ENCODE results near the gene PEX7. TPM values are rescaled to one million over a fixed set of nuclear protein-coding genes. Genes with fewer than 3 reads are reported as not detected.
A peak's percentile ranks its signal among the peaks of the same experiment; 100 is the strongest.

The PEX7 gene
- 6.6 TPM for polyA plus RNA-seq (2013, experiment 1 of 4)
- 6.9 TPM for polyA plus RNA-seq (2013, experiment 2 of 4)
- 8.2 TPM for polyA plus RNA-seq (2013, experiment 3 of 4)
- polyA plus RNA-seq (2013, experiment 4 of 4), result 6.6 TPM

DNA sequence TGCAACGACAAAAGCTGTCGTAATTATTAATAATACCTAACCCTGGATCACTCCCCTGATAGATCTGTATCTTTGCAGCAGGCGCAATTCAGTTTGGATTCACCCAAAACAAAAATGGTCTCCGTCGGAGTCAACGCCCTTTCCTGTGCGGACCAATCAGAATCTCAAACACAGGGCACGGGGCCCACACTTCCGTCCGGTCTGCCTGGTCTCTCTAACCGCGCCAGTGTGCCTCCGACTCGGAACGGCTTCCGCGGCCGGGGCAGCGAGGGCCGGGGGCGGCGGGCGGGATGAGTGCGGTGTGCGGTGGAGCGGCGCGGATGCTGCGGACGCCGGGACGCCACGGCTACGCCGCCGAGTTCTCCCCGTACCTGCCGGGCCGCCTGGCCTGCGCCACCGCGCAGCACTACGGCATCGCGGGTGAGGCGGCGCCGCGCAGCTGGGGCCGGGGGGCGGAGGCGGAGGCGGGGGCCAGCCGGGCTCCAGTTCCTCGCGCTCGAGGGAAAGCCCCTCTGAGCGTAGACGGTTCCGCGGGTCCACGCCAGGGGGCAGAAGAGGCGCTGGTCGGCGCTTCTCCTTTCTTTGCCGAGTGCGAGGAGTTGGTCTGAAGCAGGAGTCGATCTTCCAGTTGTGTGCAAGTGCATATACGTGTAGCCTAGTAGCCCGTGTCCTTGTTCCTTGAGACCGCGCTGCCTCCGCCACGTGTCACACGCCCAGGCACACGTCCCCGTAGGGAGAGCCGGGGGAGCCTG is at the start of gene PEX7:
Gene PEX7, plus strand, starts transcription at position 217 of the 752 bp plus-strand sequence. Its CDS starts 74 bp downstream, at position 291.
- H3K4me1 ChIP-seq (ENCODE audit: control insufficient read depth, insufficient read depth, low read length), result no peaks in the 10 kb centered on the region
- H3K27me3 ChIP-seq (ENCODE audit: control insufficient read depth, insufficient read depth, low read length, poor library complexity, severe bottlenecking), result peaks cover 9% of the 10 kb centered on the region
- no peaks in the 10 kb centered on the region for H3K9me3 ChIP-seq (ENCODE audit: control insufficient read depth, low read length)
- H3K27ac ChIP-seq (ENCODE audit: insufficient read depth, low read depth, low read length, poor library complexity, severe bottlenecking), result peak within 1 kb of the TSS; percentile 76
- H3K36me3 ChIP-seq (ENCODE audit: control insufficient read depth, insufficient read depth, low read length), result peaks cover 8% of the 10 kb centered on the region
- WGBS, 2 experiments, result 5 to 6% methylated on average over 78 of the region's 78 CpGs
- peak within 1 kb of the TSS; percentile 60 for H3K4me3 ChIP-seq (ENCODE audit: insufficient read depth, low read depth, low read length)

DNA sequence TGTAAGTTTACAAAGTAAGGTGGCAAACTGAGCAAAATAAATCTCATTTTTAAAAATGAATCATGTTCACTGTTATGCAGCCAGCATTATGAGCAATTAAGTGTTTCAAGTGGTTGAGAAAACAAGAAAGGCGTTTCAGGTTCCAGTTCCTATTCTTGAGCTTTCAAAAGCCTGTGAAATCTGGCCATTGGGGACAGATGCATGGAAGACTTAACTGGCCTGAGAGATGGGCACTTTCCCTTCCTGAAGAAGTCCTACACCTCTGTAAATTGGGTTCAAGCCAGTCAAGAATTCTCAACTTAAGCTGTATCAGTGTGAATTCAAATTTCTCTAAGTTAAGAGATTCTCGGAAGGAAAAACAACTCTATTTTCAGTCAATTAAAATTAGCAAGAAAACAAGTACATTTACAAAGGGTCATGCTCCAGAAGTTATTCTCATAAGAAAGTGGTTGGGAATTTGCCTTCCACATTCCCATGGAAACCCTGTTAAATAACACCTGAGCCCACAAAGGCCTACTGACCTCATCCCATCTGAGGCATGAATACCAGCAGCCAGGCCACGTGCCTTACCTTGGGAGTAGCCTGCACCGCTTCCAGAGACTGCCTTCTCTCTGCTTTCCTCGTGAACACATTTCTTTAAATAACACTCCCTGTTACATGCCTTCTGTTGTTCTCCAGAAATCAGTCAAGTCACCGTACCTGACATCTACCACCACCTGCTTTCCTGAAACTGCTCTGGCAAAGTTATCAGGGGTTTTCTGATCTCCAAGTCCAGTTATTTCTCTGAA is 49.5 kb upstream of the PEX7 start:
- WGBS, 2 experiments, result 85 to 86% methylated on average over 6 of the region's 6 CpGs
- no peak overlapping the region for H3K27ac ChIP-seq (ENCODE audit: insufficient read depth, low read depth, low read length, poor library complexity, severe bottlenecking)

GRCh38 chr6:136773473-136773796 is 49.0 kb upstream of the PEX7 start:
- no peaks in the 10 kb centered on the region for H3K36me3 ChIP-seq (ENCODE audit: control insufficient read depth, insufficient read depth, low read length)
- no peaks in the 10 kb centered on the region for H3K9me3 ChIP-seq (ENCODE audit: control insufficient read depth, low read length)
- H3K4me3 ChIP-seq (ENCODE audit: insufficient read depth, low read depth, low read length), result no peak overlapping the region
- WGBS, 2 experiments, result 86 to 99% methylated on average over 4 of the region's 4 CpGs
- H3K27me3 ChIP-seq (ENCODE audit: control insufficient read depth, insufficient read depth, low read length, poor library complexity, severe bottlenecking), result no peaks in the 10 kb centered on the region
- no peaks in the 10 kb centered on the region for H3K4me1 ChIP-seq (ENCODE audit: control insufficient read depth, insufficient read depth, low read length)
- no peak overlapping the region for H3K27ac ChIP-seq (ENCODE audit: insufficient read depth, low read depth, low read length, poor library complexity, severe bottlenecking)

More for the DNA sequence above, 49.5 kb upstream of the PEX7 start:
- H3K27me3 ChIP-seq (ENCODE audit: control insufficient read depth, insufficient read depth, low read length, poor library complexity, severe bottlenecking), result no peaks in the 10 kb centered on the region
- H3K36me3 ChIP-seq (ENCODE audit: control insufficient read depth, insufficient read depth, low read length), result no peaks in the 10 kb centered on the region
- no peaks in the 10 kb centered on the region for H3K9me3 ChIP-seq (ENCODE audit: control insufficient read depth, low read length)
- no peaks in the 10 kb centered on the region for H3K4me1 ChIP-seq (ENCODE audit: control insufficient read depth, insufficient read depth, low read length)
- no peak overlapping the region for H3K4me3 ChIP-seq (ENCODE audit: insufficient read depth, low read depth, low read length)

DNA sequence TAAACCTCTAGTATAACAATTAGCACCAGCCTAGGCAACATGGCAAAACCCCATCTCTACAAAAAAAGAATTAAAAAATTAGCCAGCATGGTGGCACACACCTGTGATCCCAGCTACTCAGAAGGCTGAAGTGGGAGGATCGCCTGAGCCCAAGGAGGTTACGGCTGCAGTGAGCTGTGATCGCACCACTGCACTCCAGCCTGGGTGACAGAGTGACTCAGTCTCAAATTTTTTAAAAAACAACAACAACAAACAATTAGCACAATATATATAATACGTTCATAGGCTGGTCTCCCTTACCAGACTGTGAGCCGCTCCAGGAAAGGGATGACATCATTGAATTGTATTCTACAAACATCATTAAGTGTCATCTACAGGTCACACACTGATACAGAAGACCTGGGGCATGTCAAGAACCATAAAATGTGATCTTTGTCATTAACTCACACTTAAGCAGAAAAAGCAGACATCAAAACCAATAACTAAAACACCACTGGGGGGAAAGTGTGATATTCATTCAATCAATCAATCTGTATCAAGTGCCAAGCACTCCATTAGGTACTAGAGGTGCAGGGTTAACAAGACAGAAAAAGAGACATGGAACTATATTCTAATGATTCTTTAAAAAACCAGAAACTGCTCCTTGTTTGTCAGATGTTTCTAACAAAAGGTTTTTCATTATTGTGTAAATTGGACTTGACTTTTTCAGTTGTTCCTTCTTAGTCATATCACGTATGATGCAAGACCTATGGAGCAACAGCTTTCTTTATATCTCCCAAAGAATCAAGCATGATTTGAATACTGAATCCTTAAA is 48.0 kb upstream of the PEX7 start:
- H3K4me1 ChIP-seq (ENCODE audit: control insufficient read depth, insufficient read depth, low read length), result no peaks in the 10 kb centered on the region
- no peaks in the 10 kb centered on the region for H3K9me3 ChIP-seq (ENCODE audit: control insufficient read depth, low read length)
- H3K27me3 ChIP-seq (ENCODE audit: control insufficient read depth, insufficient read depth, low read length, poor library complexity, severe bottlenecking), result no peaks in the 10 kb centered on the region
- no peak overlapping the region for H3K4me3 ChIP-seq (ENCODE audit: insufficient read depth, low read depth, low read length)
- no peaks in the 10 kb centered on the region for H3K36me3 ChIP-seq (ENCODE audit: control insufficient read depth, insufficient read depth, low read length)
- no peak overlapping the region for H3K27ac ChIP-seq (ENCODE audit: insufficient read depth, low read depth, low read length, poor library complexity, severe bottlenecking)
- 91 to 95% methylated on average over 5 of the region's 6 CpGs for WGBS, 2 experiments

GRCh38 chr6:136775081-136775480 is 47.3 kb upstream of the PEX7 start:
- no peak overlapping the region for H3K27ac ChIP-seq (ENCODE audit: insufficient read depth, low read depth, low read length, poor library complexity, severe bottlenecking)

DNA sequence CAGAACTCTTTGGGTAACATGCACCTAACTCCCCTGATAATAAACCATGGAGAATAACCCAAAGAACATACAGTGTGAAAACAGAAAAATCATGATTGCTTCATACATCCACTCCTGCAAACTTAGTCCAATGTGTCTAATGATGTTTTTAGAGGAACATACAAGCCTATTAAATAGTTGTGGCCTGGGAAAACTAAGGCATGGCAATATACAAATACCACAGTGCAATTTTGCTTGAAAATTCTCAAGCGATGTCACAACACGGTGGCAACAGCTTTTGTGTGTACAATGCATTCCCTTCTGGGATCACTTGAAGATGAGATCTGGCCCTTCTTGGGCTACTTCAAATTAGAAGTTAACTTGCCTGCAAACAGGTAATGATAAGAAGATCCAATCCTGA is 46.8 kb upstream of the PEX7 start:
- H3K9me3 ChIP-seq (ENCODE audit: control insufficient read depth, low read length), result no peaks in the 10 kb centered on the region
- no peak overlapping the region for H3K27ac ChIP-seq (ENCODE audit: insufficient read depth, low read depth, low read length, poor library complexity, severe bottlenecking)
- no peak overlapping the region for H3K4me3 ChIP-seq (ENCODE audit: insufficient read depth, low read depth, low read length)
- no peaks in the 10 kb centered on the region for H3K27me3 ChIP-seq (ENCODE audit: control insufficient read depth, insufficient read depth, low read length, poor library complexity, severe bottlenecking)
- 93 to 99% methylated on average over 2 of the region's 2 CpGs for WGBS, 2 experiments
- no peaks in the 10 kb centered on the region for H3K36me3 ChIP-seq (ENCODE audit: control insufficient read depth, insufficient read depth, low read length)
- no peaks in the 10 kb centered on the region for H3K4me1 ChIP-seq (ENCODE audit: control insufficient read depth, insufficient read depth, low read length)

More at GRCh38 chr6:136775081-136775480, 47.3 kb upstream of the PEX7 start:
- 88 to 95% methylated on average over 3 of the region's 3 CpGs for WGBS, 2 experiments
- Histone ChIP-seq H3K36me3 (ENCODE audit: control insufficient read depth, insufficient read depth, low read length) (no peaks in the 10 kb centered on the region), H3K4me3 (ENCODE audit: insufficient read depth, low read depth, low read length) (no peak overlapping the region), H3K4me1 (ENCODE audit: control insufficient read depth, insufficient read depth, low read length) (no peaks in the 10 kb centered on the region), H3K9me3 (ENCODE audit: control insufficient read depth, low read length) (no peaks in the 10 kb centered on the region), H3K27me3 (ENCODE audit: control insufficient read depth, insufficient read depth, low read length, poor library complexity, severe bottlenecking) (no peaks in the 10 kb centered on the region)

DNA sequence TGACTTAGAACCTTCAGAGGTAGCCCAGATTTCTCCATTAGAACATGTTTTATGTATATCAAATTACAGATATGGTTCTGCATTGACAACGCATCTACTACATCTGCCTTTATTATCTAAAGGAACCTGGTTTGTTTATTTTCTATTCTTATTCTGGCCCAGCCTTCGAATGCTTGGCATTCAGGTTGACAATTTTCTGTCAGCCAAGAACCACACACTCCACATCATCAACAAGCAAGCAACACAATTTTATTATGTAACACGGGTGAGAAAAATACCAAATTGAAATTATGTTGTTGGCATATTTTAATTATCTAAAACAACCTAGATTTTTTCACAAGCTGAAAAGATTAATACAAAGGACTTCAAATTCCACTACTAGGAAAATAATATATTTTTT is 44.7 kb upstream of the PEX7 start:
- H3K27ac ChIP-seq (ENCODE audit: insufficient read depth, low read depth, low read length, poor library complexity, severe bottlenecking), result no peak overlapping the region
- no peaks in the 10 kb centered on the region for H3K9me3 ChIP-seq (ENCODE audit: control insufficient read depth, low read length)
- H3K4me3 ChIP-seq (ENCODE audit: insufficient read depth, low read depth, low read length), result no peak overlapping the region
- no peaks in the 10 kb centered on the region for H3K27me3 ChIP-seq (ENCODE audit: control insufficient read depth, insufficient read depth, low read length, poor library complexity, severe bottlenecking)
- no peaks in the 10 kb centered on the region for H3K36me3 ChIP-seq (ENCODE audit: control insufficient read depth, insufficient read depth, low read length)
- WGBS, 2 experiments, result 75 to 82% methylated on average over 1 to 2 of the region's 3 CpGs
- H3K4me1 ChIP-seq (ENCODE audit: control insufficient read depth, insufficient read depth, low read length), result no peaks in the 10 kb centered on the region

- H3K4me1 ChIP-seq (ENCODE audit: control insufficient read depth, insufficient read depth, low read length), result no peaks in the 10 kb centered on the region
- WGBS, 2 experiments, result 84 to 85% methylated on average over 1 of the region's 1 CpG
- no peaks in the 10 kb centered on the region for H3K36me3 ChIP-seq (ENCODE audit: control insufficient read depth, insufficient read depth, low read length)
- no peak overlapping the region for H3K4me3 ChIP-seq (ENCODE audit: insufficient read depth, low read depth, low read length)
- H3K9me3 ChIP-seq (ENCODE audit: control insufficient read depth, low read length), result no peaks in the 10 kb centered on the region
- no peaks in the 10 kb centered on the region for H3K27me3 ChIP-seq (ENCODE audit: control insufficient read depth, insufficient read depth, low read length, poor library complexity, severe bottlenecking)
- no peak overlapping the region for H3K27ac ChIP-seq (ENCODE audit: insufficient read depth, low read depth, low read length, poor library complexity, severe bottlenecking)
Observed at GRCh38 chr6:136779682-136780081, 42.7 kb upstream of the PEX7 start.

- Histone ChIP-seq H3K36me3 (ENCODE audit: control insufficient read depth, insufficient read depth, low read length) (no peaks in the 10 kb centered on the region), H3K4me1 (ENCODE audit: control insufficient read depth, insufficient read depth, low read length) (no peaks in the 10 kb centered on the region), H3K27me3 (ENCODE audit: control insufficient read depth, insufficient read depth, low read length, poor library complexity, severe bottlenecking) (no peaks in the 10 kb centered on the region), H3K9me3 (ENCODE audit: control insufficient read depth, low read length) (no peaks in the 10 kb centered on the region), H3K4me3 (ENCODE audit: insufficient read depth, low read depth, low read length) (no peak overlapping the region), H3K27ac (ENCODE audit: insufficient read depth, low read depth, low read length, poor library complexity, severe bottlenecking) (no peak overlapping the region)
- 95 to 98% methylated on average over 2 to 3 of the region's 3 CpGs for WGBS, 2 experiments
Observed at GRCh38 chr6:136780972-136781371, 41.4 kb upstream of the PEX7 start.

All from ectodermal cell (in vitro differentiated cells).